Peyer's patch (tissue), 4 donors: ENCODE data around the gene CERS6.

Source experiments
- CTCF ChIP-seq, 6 experiments: fragments of 450-650 bp in 4 of 6; fragments of 200-600 bp in 2 of 6; sonication (generic) in 1 of 6; IDR thresholded peaks; one replicate each; pipeline ENCODE4 v1.5.1; 2017 to 2019; ENCODE audit warnings: antibody characterized with exemption in 6 of 6, mild to moderate bottlenecking in 3 of 6, moderate library complexity in 1 of 6
- POLR2A ChIP-seq, 2 donors: fragments of 450-650 bp; IDR thresholded peaks; one replicate each; pipeline ENCODE4 v1.5.1; 2017; ENCODE audit warnings: antibody characterized with exemption in 2 of 2, mild to moderate bottlenecking in 2 of 2, moderate library complexity in 2 of 2

GRCh38 chr2:168428431-168428830 lies 27.6 kb upstream of the CERS6 start:
- TF ChIP-seq CTCF (IDR thresholded peaks at IDR 0.05) (no peak), POLR2A (IDR thresholded peaks at IDR 0.05) (no peak)
